ENCODE measurements around the gene ZNF503. TPM values are rescaled to one million over a fixed set of nuclear protein-coding genes. Genes with fewer than 3 reads are reported as not detected.

ZNF503 gene
- total RNA-seq, 4 donors from 2014 or later, result 5.7 to 7.6 (median 6.6) TPM

- peaks cover 3% of the 10 kb centered on the region for H3K9me3 ChIP-seq
- H3K27me3 ChIP-seq, result no peaks in the 10 kb centered on the region
- no peaks in the 10 kb centered on the region for H3K4me1 ChIP-seq
- no peaks in the 10 kb centered on the region for H3K36me3 ChIP-seq
- H3K27ac ChIP-seq, result no peak overlapping the region
- no peak for DNase-seq (ENCODE audit: low spot score in 2 of 2)
- no peak overlapping the region for H3K4me3 ChIP-seq
- WGBS, result 97% methylated on average over 4 of the region's 4 CpGs
- TF ChIP-seq CTCF (IDR thresholded peaks at IDR 0.05) (no peak), POLR2A (IDR thresholded peaks at IDR 0.05) (no peak), EP300 (IDR thresholded peaks at IDR 0.05) (no peak), POLR2AphosphoS5 (IDR thresholded peaks at IDR 0.05) (no peak)
Observed at GRCh38 chr10:75357500-75357899, 44.1 kb downstream of the ZNF503 start.

- Histone ChIP-seq H3K4me1 (no peaks in the 10 kb centered on the region), H3K4me3 (no peak overlapping the region), H3K9me3 (peaks cover 3% of the 10 kb centered on the region), H3K27me3 (no peaks in the 10 kb centered on the region), H3K27ac (no peak overlapping the region), H3K36me3 (no peaks in the 10 kb centered on the region)
- WGBS, result 83% methylated on average over 6 of the region's 6 CpGs
- DNase-seq (ENCODE audit: low spot score in 2 of 2), result no peak
- TF ChIP-seq POLR2AphosphoS5 (IDR thresholded peaks at IDR 0.05), result no peak
Observed at GRCh38 chr10:75356484-75356883, 45.1 kb downstream of the ZNF503 start.

- TF ChIP-seq EP300 (IDR thresholded peaks at IDR 0.05), result no peak
- TF ChIP-seq CTCF (IDR thresholded peaks at IDR 0.05), result no peak
- no peak for TF ChIP-seq POLR2A (IDR thresholded peaks at IDR 0.05)
- no peak for TF ChIP-seq POLR2AphosphoS5 (IDR thresholded peaks at IDR 0.05)
- H3K27me3 ChIP-seq, result no peaks in the 10 kb centered on the region
Observed at GRCh38 chr10:75355706-75356105, 45.9 kb downstream of the ZNF503 start.

GRCh38 chr10:75353183-75353582 is 48.4 kb downstream of the ZNF503 start:
- DNase-seq (ENCODE audit: low spot score in 2 of 2), result no peak
- WGBS, result 64% methylated on average over 7 of the region's 7 CpGs
- Histone ChIP-seq H3K27me3 (no peaks in the 10 kb centered on the region), H3K27ac (no peak overlapping the region), H3K36me3 (no peaks in the 10 kb centered on the region), H3K9me3 (peaks cover 3% of the 10 kb centered on the region), H3K4me1 (no peaks in the 10 kb centered on the region), H3K4me3 (no peak overlapping the region)
- TF ChIP-seq POLR2A (IDR thresholded peaks at IDR 0.05), result no peak
- no peak for TF ChIP-seq EP300 (IDR thresholded peaks at IDR 0.05)
- no peak for TF ChIP-seq POLR2AphosphoS5 (IDR thresholded peaks at IDR 0.05)
- no peak for TF ChIP-seq CTCF (IDR thresholded peaks at IDR 0.05)

More at GRCh38 chr10:75355706-75356105, 45.9 kb downstream of the ZNF503 start:
- Histone ChIP-seq H3K4me1 (no peaks in the 10 kb centered on the region), H3K36me3 (no peaks in the 10 kb centered on the region), H3K9me3 (peaks cover 3% of the 10 kb centered on the region), H3K4me3 (no peak overlapping the region), H3K27ac (no peak overlapping the region)
- WGBS, result 67% methylated on average over 1 of the region's 1 CpG
- DNase-seq (ENCODE audit: low spot score in 2 of 2), result no peak

GRCh38 chr10:75352650-75353049 is 48.9 kb downstream of the ZNF503 start:
- H3K36me3 ChIP-seq, result no peaks in the 10 kb centered on the region
- TF ChIP-seq POLR2AphosphoS5 (IDR thresholded peaks at IDR 0.05), result no peak
- TF ChIP-seq EP300 (IDR thresholded peaks at IDR 0.05), result no peak
- no peak for TF ChIP-seq CTCF (IDR thresholded peaks at IDR 0.05)
- TF ChIP-seq POLR2A (IDR thresholded peaks at IDR 0.05), result no peak
- no peaks in the 10 kb centered on the region for H3K27me3 ChIP-seq
- H3K27ac ChIP-seq, result no peak overlapping the region
- peaks cover 3% of the 10 kb centered on the region for H3K9me3 ChIP-seq
- WGBS, result 67% methylated on average over 3 of the region's 5 CpGs
- DNase-seq (ENCODE audit: low spot score in 2 of 2), result no peak
- no peak overlapping the region for H3K4me3 ChIP-seq
- no peaks in the 10 kb centered on the region for H3K4me1 ChIP-seq

- Histone ChIP-seq H3K9me3 (peaks cover 3% of the 10 kb centered on the region), H3K4me3 (no peak overlapping the region), H3K27me3 (no peaks in the 10 kb centered on the region), H3K36me3 (no peaks in the 10 kb centered on the region), H3K27ac (no peak overlapping the region), H3K4me1 (no peaks in the 10 kb centered on the region)
- 94% methylated on average over 3 of the region's 3 CpGs for WGBS
- no peak for DNase-seq (ENCODE audit: low spot score in 2 of 2)
- TF ChIP-seq POLR2A (IDR thresholded peaks at IDR 0.05), result no peak
- no peak for TF ChIP-seq POLR2AphosphoS5 (IDR thresholded peaks at IDR 0.05)
- no peak for TF ChIP-seq EP300 (IDR thresholded peaks at IDR 0.05)
- TF ChIP-seq CTCF (IDR thresholded peaks at IDR 0.05), result no peak
Observed at GRCh38 chr10:75351637-75352036, 49.9 kb downstream of the ZNF503 start.
